Endothelial cell of hepatic sinusoid (primary cell): ENCODE data around the gene TTC34.
"Not testable (repeated sequence)": the region's sequence is repeated elsewhere in the genome, so short reads cannot be mapped to it uniquely, and the experiment has no call there.

Source experiments
- in situ Hi-C: cut with HindIII; loops from 2 replicates; pipeline ENCODE4 v1.10.0; 2017; ENCODE audit warnings: low sequenced_read_pairs

The TTC34 gene

DNA sequence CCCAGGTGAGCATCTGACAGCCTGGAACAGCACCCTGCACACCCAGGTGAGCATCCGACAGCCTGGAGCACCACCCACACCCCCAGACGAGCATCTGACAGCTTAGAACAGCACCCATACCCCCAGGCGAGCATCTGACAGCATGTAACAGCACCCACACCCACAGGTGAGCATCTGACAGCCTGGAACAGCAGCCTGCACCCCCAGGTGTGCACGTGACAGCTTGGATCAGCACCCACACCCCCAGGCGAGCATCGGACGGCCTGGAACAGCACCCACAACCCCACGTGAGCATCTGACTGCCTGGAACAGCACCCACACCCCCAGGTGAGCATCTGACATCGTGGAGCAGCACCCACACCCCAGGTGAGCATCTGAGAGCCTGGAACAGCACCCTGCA is 116.6 kb downstream of the TTC34 start:
- in situ Hi-C loops, result not testable (repeated sequence)

DNA sequence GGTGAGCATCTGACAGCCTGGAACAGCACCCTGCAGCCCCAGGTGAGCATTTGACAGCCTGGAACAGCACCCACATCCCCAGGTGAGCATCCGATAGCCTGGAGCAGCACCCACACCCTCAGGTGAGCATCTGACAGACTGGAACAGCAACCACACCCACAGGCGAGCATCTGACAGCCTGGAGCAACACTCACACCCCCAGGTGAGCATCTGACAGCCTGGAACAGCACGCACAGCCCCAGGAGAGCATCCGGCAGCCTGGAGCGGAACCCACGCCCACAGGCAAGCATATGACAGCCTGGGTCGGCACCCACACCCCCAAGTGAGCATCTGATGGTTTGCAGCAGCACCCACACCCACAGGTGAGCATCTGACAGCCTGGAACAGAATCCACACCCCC is 117.5 kb downstream of the TTC34 start:
- in situ Hi-C loops, result not testable (repeated sequence)

DNA sequence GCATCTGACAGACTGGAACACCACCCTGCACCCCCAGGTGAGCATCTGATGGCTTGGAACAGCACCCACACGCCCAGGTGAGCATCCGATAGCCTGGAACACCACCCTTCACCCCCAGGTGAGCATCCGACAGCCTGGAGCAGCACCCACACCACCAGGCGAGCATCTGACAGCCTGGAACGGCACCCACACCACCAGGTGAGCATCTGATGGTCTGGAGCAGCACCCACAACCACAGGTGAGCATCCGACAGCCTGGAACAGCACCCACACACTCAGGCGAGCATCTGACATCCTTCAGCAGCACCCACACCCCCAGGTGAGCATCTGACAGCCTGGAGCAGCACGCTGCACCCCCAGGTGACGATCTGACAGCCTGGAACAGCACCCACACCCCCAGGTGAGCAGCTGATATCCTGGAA is 118.2 kb downstream of the TTC34 start:
- in situ Hi-C loops, result not testable (repeated sequence)

DNA sequence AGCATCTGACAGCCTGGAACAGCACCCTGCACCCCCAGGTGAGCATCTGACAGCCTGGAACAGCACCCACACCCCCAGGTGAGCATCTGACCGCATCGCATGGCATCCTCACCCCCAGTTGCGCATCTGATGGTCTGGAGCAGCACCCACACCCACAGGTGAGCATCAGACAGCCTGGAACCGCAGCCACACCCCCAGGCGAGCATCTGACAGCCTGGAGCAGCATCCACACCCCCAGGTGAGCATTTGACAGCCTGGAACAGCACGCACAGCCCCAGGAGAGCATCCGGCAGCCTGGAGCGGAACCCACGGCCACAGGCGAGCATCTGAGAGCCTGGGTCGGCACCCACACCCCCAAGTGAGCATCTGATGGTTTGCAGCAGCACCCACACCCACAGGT is 118.6 kb downstream of the TTC34 start:
- in situ Hi-C loops, result not testable (repeated sequence)

DNA sequence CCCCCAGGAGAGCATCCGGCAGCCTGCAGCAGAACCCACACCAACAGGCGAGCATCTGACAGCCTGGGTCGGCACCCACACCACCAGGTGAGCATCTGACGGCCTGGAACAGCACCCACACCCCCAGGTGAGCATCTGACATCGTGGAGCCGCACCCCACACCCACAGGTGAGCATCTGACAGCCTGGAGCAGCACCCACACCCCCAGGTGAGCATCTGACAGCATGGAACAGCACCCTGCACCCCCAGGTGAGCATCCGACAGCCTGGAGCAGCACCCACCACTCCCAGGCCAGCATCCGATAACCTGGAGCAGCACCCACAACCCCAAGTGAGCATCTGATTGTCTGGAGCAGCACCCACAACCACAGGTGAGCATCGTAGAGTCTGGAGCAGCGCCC is 124.8 kb downstream of the TTC34 start:
- in situ Hi-C loops, result not testable (repeated sequence)

DNA sequence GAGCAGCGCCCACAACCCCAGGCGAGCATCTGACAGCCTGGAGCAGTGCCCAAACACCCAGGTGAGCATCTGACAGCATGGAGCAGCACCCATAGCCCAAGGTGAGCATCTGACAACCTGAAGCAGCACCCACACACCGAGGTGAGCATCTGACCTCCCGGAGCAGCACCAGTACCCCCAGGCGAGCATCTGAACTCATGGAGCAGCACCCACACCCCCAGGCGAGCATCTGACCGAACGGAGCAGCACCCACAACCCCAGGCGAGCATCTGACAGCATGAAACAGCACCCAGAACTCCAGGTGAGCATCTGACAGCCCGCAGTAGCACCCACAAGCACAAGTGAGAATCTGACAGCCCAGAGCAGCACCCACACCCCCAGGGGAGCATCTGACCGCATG is 129.8 kb downstream of the TTC34 start:
- in situ Hi-C loops, result not testable (repeated sequence)

DNA sequence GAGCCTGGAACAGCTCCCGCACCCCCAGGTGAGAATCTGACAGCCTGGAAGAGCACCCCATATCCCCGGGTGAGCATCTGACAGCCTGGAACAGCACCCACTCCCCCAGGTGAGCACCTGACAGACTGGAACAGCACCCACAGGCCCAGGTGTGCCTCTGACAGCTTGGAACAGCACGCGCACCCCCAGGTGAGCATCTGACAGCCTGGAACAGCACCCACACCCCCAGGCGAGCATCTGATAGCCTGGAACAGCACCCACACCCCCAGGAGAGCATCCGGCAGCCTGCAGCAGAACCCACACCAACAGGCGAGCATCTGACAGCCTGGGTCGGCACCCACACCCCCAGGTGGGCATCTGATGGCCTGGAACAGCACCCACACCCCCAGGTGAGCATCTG is 141.7 kb downstream of the TTC34 start:
- in situ Hi-C loops, result not testable (repeated sequence)

DNA sequence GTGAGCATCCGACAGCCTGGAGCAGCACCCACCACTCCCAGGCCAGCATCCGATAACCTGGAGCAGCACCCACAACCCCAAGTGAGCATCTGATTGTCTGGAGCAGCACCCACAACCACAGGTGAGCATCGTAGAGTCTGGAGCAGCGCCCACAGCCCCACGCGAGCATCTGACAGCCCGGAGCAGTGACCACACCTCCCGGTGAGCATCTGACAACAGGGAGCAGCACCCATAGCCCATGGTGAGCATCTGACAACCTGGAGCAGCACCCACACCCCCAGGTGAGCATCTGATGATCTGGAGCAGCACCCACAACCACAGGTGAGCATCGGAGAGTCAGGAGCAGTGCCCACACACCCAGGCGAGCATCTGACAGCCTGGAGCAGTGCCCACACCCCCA is 143.6 kb downstream of the TTC34 start:
- in situ Hi-C loops, result not testable (repeated sequence)

DNA sequence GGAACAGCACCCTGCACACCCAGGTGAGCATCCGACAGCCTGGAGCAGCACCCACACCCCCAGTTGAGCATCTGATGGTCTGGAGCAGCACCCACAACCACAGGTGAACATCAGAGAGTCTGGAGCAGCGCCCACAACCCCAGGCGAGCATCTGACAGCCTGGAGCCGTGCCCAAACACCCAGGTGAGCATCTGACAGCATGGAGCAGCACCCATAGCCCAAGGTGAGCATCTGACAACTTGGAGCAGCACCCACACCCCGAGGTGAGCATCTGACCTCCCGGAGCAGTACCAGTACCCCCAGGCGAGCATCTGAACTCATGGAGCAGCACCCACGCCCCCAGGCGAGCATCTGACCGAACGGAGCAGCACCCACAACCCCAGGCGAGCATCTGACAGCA is 144.4 kb downstream of the TTC34 start:
- in situ Hi-C loops, result not testable (repeated sequence)

DNA sequence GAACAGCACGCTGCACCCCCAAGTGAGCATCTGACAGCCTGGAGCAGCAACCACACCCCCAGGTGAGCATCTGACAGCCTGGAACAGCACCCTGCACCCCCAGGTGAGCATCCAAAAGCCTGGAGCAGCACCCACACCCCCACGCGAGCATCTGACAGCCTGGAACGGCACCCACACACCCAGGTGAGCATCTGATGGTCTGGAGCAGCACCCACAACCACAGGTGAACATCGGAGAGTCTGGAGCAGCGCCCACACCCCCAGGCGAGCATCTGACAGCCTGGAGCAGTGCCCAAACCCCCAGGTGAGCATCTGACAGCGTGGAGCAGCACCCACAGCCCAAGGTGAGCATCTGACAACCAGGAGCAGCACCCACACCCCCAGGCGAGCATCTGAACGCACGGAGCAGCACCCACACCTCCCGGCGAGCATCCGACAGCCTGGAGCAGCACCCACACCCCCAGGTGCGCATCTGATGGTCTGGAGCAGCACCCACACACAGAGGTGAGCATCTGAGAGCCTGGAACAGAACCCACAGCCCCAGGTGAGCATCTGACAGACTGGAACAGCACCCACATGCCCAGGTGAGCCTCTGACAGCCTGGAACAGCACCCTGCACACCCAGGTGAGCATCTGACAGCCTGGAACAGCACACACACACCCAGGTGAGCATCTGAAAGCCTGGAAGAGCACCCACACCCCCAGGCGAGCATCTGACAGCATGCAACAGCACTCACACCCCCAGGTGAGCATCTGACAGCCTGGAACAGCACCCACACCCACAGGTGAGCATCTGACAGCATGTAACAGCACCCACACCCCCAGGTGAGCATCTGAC is 145.7 kb downstream of the TTC34 start:
- in situ Hi-C loops, result not testable (repeated sequence)

DNA sequence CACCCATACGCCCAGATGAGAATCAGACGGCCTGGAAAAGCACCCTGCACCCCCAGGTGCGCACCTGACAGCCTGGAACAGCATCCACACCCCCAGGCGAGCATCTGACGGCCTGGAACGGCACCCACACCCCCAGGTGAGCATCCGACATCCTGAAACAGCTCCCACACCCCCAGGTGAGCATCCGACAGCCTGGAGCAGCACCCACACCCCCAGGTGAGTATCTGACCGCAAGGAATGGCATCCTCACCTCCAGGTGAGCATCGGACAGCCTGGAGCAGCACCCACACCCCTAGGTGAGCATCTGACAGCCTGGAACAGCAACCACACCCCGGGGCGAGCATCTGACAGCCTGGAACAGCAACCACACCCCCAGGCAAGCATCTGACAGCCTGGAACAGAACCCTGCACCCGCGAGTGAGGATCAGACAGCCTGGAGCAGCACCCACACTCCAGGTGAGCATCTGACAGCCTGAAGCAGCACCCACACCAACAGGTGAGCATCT is 147.0 kb downstream of the TTC34 start:
- in situ Hi-C loops, result not testable (repeated sequence)

DNA sequence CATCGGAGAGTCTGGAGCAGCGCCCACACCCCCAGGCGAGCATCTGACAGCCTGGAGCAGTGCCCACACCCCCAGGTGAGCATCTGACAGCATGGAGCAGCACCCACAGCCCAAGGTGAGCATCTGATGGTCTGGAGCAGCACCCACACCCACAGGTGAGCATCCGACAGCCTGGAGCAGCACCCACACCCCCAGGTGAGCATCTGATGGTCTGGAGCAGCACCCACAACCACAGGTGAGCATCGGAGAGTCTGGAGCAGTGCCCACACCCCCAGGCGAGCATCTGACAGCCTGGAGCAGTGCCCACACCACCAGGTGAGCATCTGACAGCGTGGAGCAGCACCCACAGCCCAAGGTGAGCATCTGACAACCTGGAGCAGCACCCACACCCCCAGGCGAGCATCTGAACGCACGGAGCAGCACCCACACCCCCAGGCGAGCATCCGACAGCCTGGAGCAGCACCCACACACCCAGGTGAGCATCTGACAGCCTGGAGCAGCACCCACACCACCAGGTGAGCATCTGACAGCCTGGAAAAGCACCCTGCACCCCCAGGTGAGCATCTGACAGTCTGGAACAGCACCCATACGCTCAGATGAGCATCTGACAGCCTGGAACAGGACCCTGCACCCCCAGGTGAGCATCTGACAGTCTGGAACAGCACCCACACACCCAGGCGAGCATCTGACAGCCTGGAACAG is 147.6 kb downstream of the TTC34 start:
- in situ Hi-C loops, result not testable (repeated sequence)

DNA sequence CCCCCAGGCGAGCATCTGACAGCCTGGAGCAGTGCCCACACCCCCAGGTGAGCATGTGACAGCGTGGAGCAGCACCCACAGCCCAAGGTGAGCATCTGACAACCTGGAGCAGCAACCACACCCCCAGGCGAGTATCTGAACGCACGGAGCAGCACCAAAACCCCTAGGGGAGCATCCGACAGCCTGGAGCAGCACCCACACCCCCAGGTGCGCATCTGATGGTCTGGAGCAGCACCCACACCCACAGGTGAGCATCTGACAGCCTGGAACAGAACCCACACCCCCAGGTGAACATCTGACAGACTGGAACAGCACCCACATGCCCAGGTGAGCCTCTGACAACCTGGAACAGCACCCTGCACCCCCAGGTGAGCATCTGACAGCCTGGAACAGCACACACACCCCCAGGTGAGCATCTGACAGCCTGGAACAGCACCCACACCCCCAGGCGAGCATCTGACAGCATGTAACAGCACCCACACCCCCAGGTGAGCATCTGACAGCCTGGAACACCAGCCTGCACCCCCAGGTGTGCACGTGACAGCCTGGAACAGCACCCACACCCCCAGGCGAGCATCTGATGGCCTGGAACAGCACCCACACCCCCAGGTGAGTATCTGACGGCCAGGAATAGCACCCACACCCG is 148.4 kb downstream of the TTC34 start:
- in situ Hi-C loops, result not testable (repeated sequence)

DNA sequence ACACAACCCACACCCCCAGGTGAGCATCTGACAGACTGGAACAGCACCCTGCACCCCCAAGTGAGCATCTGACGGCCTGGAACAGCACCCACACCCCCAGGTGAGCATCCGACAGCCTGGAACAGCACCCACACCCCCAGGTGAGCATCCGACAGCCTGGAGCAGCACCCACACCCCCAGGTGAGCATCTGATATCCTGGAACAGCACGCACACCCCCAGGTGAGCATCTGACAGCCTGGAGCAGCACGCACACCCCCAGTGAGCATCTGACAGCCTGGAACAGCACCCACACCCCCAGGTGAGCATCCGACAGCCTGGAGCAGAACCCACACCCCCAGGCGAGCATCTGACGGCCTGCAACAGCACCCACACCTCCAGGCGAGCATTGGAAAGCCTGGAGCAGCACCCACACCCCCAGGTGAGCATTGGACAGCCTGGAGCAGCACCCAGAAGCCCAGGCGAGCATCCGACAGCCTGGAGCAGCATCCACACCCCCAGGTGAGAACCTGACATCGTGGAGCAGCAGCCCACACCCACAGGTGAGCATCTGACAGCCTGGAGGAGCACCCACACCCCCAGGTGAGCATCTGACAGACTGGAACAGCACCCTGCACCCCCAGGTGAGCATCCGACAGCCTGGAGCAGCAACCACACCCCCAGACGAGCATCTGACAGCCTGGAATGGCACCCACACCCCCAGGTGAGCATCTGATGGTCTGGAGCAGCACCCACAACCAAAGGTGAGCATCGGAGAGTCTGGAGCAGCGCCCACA is 149.2 kb downstream of the TTC34 start:
- in situ Hi-C loops, result not testable (repeated sequence)

DNA sequence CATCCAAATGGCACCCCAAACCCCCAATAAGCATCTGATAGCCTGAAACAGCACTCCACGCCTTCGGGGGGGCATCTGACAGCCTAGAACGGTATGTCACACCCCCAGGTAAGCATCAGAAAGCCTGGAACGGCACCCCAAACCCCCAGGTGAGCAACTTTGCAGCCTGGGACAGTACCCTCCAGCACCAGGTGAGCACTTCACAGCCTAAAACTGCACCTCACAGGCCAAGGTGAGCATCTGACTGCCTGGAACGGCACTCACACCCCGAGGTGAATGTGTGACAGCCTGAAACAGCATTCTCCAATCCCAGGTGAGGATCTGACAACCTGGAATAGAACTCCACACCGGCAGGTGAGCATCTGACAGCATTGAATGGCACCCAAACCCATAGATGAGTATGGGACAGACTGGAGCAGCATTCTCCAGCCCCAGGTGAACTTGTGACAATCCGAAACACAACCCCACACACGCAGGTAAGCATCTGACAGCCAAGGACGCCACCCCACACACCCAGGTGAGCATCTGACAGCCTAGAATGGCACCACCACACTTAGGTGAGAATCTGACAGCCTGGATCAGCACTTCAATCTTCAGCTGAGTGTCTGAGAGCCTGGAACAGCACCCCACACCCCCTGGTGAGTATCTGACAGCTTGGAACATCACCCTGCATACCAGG is 150.4 kb downstream of the TTC34 start:
- in situ Hi-C loops, result no loop called here

DNA sequence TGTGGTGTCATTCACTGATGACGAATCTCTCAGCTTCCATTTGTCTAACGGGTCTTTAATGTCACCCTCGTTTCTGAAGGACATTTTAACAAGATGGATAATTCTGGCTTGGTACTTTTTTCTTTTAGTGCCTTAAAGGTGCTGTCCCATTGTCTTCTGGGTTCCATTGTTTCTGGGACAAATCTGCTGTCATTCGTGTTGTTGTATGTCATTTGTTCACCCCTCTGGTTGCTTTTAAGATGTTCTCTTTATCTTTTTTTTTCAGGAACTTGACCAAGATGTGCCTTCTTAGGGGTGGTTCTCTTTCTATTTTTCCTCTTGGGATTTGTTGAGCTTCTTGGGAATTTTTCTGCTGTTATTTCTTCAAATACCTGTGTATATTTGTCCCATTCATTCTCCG is 154.7 kb downstream of the TTC34 start:
- in situ Hi-C loops, result no loop called here

DNA sequence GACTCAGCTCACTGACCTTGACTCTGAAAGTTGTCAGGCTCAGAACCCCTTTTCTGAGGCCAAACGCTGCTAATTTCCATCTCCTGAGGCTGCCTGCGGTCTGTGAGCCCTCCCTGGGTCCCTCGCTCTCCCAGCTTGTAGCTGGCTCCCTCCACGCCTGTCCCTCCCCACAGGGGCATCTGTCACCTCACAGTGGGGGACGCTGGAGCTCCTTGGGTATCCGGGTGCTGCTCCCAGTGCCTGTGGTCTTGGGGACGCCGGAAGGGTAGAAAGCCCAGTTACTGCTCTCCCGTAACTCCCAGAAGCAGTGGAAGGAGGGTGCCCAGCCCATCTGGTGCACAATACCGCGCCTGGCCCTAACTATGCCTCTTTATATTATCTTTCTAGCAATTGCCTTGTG is 155.7 kb downstream of the TTC34 start:
- in situ Hi-C loops, result no loop called here

DNA sequence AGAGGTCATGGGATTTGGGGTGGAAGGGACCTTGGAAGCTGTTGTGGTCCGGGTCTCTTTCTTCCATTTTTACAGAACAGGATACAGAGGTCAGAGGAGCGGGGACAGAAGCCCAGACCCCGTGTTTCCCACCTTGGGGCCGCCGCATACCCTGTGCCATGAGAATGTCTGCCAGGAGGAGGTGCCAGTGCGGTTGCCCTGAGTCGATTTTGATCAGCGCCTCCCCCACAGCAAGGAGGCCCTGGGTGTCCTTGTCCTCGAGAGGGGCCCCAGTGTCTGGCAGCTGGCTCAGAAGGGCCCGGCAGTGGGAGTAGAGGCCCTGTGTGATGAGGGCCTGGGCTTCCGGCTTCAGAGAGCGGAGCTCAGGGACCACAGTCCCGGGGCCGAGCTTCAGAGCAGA is 156.3 kb downstream of the TTC34 start:
- in situ Hi-C loops, result no loop called here

DNA sequence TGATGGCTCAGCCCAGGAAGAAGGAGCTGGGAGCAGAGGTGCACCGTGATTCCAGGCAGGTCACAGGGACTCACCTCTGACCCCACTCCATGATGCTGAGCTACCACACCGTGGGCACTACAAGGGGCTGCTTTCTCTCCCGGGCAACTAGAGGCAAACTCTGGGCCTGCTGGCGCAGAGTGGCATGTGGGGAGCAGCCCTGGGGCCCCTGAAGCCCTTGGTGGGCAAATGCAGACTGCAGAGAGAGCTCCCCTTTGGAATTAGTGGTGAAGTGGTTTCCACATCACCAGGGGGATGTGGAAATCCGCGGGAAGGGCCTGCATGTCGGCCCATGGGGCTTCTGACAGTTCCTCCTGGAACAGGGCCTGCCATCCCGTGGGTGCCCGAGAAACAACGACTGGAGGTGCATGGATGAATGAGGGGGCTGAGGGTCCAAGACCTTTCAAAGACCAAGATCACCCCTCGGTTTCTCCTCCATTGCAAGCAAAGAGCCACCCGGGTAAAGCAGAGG is 156.8 kb downstream of the TTC34 start:
- in situ Hi-C loops, result no loop called here

DNA sequence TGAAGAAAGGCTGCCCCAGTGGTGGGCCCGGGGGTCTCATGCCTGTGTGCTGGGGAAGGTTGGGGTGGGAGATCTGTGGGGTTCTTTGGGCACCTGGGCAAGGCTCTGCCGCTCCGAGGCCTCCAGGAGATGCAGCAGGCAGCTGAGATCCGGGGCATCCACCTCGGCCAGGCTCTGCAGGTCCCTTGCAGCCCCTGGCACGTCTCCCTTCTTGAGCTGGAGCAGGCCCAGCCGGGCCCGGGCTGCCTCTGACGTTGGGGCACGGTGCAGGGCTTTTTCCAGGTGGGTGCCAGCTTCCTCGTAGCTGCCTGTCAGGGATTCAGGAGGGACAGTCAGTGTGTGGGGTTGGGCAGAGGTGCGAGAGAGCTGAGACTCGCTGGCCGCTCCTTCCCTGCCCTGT is 157.3 kb downstream of the TTC34 start:
- in situ Hi-C loops, result no loop called here
